HL-60 (cell line): ENCODE measurements around the gene NFYC.

Source experiments
- CTCF ChIP-seq: IDR thresholded peaks from one replicate; pipeline ENCODE4 v1.5.1; 2011; ENCODE audit warnings: low read length, control low read depth, inconsistent platforms; ENCODE audit not compliant: insufficient read depth
- GABPA ChIP-seq: IDR thresholded peaks from 2 replicates; pipeline ENCODE4 v1.6.1; 2012; ENCODE audit warnings: low read depth
- POLR2AphosphoS5 ChIP-seq: IDR thresholded peaks from 2 replicates; pipeline ENCODE4 v1.6.1; 2012; ENCODE audit warnings: low read depth

DNA sequence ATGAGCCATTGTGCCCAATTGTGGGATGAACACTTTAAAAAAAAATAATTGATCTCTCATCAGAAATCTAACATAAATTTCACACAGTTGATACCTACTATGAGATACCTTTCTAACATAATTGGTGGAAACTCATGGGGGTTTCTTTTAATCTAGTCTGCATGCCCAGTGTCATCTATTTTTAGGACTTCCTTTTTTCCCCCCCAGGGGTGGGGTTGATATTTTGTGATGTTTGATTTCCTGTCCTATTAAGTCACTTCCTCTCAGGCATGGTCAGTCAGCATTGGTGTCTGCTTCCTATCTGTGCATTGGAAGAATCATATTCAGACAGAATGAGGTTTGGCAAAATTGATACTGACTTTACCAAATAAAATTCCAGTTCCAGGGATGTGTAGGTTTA lies 21.5 kb downstream of the NFYC start:
- TF ChIP-seq CTCF (no peak), POLR2AphosphoS5 (no peak), GABPA (peak; percentile 63)
